HG03066 (cell line): Measurements from ENCODE around the gene TGM2.
A peak's percentile ranks its signal among the peaks of the same experiment; 100 is the strongest.

Experiments used
- ATAC-seq: cut with Tn5 transposase; IDR thresholded peaks from one replicate; pipeline ENCODE4 v1.9.1; 2021; ENCODE audit warnings: low read depth; ENCODE audit not compliant: unreplicated experiment

Gene TGM2

DNA sequence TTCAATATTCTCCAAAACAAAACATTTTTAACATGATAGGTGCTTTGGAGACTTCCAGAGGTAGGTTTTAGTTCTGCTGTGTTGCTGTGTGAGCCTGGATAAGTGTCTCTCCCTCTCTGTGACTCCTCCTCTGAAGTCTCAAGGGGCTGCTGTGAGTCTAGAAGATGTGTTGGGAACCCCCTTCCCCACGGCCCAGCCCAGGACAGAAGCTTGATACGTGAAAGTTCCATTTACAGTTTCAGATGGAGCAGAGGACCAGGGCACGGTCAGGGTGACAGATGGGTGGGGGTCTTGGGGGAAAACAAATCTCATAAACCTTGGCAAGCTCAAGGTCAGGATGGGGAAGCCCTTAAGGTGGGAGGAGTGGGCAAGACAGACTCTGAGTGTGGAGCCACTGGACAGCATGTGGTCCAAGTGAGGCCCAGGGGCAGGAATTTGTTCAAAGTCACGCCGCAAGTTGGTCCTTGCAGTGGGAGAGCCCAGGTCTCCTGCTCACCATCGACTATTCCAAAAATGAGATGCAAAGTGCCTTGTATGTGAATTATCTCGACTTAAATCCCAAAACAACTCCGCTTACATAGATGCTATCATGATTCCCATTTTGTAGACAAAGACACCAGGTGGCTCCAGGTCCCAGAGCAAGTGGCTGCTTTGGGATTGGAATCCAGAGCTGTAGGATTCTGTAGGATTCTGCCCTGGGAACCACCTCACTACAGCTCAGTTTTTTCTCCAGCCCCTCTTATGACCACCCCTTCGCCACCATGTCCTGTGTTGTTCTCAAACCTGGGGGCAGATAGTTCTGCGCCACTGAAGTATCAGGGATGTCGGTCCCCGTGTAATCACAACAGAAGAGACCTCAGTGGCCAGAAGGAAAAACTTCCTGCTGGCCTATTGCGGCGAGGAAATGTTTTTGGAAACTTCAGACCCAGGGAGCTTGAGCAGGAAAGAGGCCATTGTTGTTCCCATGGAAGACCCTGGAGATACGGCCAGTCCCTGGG lies 1.9 kb downstream of the TGM2 start:
- ATAC-seq = no peak

- ATAC-seq = no peak
Observed at GRCh38 chr20:38162149-38162548, 2.9 kb downstream of the TGM2 start.

GRCh38 chr20:38161412-38161774 lies 3.7 kb downstream of the TGM2 start:
- no peak for ATAC-seq

DNA sequence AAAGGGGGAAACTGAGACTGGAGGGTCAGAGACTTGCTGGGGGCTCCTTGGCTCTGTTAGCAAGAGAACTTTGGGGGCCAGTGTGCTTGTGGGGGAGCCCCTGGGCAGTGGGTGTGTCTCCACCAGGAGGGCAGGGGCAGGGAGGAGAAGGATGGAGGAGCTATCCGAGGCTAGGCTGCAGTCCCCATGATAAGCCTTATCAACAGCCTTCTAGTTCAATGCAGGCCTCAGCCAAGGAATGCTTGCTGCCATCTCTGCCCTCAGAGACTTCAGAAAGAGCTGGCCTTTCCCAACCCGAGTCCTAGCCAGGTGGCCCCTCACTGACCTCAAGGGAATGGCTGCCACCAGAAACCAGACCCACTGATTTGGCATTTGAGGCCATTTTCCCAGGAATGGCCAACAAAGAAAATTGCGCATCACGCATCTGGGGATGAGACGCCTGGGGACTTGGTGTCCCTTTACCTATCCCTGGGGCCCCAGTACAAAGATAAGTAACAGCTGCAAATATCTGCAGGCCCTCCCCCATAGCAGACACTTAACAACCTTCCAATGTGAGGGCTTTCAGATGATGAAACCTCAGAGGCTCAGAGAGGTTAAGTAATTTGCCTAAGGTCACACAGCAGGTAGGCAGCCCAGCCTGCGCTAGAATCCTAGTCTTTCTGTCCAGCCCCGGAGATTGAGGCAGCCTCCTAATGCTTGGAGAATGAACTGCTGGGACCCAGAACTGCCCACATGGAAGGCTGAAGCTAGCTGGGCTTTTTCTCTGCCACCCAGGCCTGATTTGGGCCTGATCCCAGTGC lies 4.9 kb downstream of the TGM2 start:
- no peak for ATAC-seq

DNA sequence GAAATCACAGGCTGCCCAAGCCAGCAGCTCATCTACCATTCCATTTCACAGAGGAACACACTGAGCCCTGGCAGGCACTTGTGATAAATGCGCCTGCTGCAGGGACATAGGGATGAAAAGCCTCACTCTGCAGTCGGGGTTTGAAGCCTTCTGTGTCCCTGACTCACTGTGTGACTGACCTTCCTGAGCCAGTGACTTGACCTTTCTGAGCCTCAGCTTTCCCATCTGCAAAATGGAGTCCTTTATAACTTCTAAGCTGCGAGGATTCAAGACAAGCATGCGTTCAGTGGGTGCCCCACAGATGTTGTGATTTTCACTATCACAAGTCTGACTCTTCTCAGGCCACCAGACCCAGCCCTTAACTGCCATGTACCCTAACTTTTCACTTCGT lies 5.5 kb downstream of the TGM2 start:
- no peak for ATAC-seq

DNA sequence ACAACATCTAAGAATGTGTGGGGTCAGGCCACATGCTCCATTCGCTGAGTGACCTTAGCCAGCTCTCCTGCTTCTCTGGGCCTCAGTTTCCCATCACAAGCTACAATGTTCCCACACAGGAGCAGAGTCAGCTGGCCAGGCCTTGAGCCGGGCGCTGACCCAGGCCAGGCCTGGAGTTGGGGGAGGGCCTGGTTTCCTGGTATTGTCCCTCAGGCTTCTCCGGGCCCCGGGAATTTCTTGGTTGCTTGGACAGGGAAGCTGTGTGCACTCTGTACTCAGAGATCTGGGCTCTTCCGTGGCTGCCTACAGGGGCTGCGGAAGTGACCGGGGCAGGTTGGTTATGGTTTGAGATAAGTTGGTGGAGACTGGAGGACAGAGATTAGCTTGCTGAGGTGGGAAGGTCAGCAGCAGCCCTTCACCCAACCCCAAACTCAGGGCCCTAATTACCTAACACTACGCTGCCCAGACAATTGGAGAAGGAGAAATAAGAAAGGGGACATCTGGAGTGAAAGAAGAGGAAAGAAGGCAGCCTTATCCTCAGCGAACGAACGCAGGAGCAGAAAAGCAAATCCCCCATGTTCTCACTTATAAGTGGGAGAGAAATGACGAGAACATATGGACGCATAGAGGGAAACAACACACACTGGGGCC lies 6.2 kb downstream of the TGM2 start:
- ATAC-seq = no peak

- ATAC-seq = no peak
Observed at GRCh38 chr20:38157635-38158495, 7.2 kb downstream of the TGM2 start.

- ATAC-seq = no peak
Observed at GRCh38 chr20:38156888-38157634, 8.0 kb downstream of the TGM2 start.

GRCh38 chr20:38156280-38156679 lies 8.8 kb downstream of the TGM2 start:
- no peak for ATAC-seq

GRCh38 chr20:38155811-38156210 lies 9.3 kb downstream of the TGM2 start:
- no peak for ATAC-seq

DNA sequence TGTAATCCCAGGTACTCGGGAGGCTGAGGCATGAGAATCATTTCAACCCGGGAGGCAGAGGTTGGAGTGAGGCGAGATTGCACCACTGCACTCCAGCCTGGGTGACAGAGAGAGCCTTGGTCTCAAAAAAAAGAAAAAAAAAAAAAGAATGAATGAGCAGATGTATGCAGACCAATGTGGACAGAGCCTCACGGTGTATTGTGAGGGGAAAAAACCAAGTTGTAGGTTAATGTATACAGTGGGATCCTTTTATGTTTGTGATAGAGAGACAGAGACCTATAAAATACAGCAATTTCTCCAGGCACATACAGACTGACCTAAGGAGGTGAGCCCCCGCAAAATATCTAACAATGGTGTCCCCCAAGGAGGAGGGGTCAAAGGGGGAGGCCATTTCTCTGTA lies 11.7 kb downstream of the TGM2 start:
- ATAC-seq = no peak

GRCh38 chr20:38152621-38153221 lies 12.3 kb downstream of the TGM2 start:
- ATAC-seq = peak; percentile 49

- peak; percentile 54 for ATAC-seq
Observed at GRCh38 chr20:38152175-38152620, 12.9 kb downstream of the TGM2 start.

- no peak for ATAC-seq
Observed at GRCh38 chr20:38151455-38151854, 13.6 kb downstream of the TGM2 start.

DNA sequence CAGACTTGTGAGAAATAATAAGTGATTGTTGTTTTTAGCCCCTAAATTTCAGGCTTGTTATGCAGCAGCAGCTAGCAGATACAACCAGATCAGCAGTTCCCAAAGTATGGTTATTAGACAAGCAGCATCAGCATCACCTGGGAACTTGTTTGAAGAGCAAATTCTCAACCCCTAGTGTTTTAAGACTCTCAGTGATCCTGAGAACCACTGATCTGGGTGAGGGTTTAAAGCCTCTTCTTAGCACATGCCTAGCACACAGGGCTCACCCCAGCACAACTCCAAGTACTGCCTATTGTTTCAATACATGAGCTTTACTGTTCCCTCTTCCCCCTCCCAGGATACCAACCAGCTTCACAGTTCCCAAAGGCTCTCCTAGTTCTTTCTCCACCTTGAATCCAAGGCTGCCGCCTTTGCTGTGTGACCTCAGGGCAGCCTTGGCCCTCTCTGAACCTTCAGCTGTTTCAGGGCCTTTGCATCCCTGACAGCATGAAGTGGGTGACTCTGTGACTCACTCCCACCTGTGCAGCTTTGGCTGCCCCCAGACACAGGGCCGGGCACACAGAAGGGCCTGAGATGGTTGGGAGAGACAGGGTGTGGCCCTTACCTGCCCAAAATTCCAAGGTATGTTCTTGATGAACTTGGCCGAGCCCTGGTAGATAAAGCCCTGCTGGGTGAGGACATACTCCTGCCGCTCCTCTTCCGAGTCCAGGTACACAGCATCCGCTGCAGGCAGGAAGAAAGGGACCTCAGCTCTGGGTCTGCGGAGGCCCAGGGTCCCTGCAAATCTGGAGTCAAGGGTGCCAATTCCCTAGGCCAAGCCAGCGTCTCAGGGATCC lies 14.5 kb downstream of the TGM2 start:
- no peak for ATAC-seq

DNA sequence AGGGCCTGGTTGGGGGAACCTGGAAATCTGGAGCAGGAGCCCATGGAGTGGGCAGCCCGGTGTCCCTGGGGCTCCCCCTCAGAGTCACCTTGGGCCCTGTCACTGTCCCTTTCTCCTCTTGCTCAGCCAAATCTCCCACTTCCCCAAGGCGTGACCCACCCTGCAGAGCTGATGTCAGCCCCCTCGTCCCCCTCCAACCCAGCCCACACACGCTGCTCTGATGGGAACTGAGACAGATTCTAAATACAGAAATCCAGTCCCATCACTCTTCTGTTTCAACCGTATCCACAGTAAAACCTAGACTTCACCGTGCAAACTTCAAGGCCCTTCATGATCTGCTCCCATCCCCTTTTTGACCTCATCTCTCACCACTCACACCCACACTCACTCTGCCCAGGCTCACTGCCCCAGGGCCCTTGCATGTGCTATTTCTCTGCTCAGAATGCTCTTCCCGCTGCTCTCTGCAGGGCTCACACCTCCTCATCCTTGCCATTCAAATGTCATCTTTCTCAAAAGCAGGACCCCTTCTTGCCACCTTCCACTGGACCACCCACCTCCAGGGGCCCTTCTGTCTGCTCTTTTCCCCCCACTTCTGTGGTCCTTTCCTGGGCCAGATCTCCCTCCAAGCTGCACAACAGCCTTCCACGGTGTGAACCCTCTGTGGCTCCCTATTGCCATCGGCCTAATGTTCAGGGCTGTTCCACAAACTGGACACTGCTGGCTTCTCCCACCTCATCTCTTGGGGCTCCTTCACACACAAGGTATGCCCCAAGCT lies 16.6 kb downstream of the TGM2 start:
- ATAC-seq = no peak

DNA sequence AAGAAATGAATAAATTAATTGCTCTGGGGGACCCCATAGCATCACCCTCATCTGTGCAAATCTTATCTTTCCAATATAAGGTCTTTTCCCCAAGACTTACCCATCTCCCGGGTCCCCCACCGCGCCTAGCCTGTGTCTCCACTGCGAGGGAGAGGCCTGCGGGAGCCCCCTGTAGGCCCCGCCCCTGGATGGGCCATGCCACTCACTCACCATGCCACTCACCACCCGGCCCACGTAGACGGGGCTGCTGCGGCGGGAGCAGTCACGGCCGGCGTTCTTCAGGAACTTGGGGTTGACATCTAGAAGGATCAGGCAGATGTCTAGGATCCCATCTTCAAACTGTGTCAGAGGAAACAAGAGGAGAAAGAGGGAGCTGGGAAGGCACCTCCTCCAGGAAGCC lies 17.3 kb downstream of the TGM2 start:
- ATAC-seq = no peak
